Measurements from ENCODE around the gene NUP214. TPM values are rescaled to one million over a fixed set of nuclear protein-coding genes. Genes with fewer than 3 reads are reported as not detected.

Gene NUP214
- total RNA-seq, 5 donors from 2014 or later (not counting 1 experiment from before 2014, with no cell fraction given), result 66.7 to 106 (median 68.5) TPM

DNA sequence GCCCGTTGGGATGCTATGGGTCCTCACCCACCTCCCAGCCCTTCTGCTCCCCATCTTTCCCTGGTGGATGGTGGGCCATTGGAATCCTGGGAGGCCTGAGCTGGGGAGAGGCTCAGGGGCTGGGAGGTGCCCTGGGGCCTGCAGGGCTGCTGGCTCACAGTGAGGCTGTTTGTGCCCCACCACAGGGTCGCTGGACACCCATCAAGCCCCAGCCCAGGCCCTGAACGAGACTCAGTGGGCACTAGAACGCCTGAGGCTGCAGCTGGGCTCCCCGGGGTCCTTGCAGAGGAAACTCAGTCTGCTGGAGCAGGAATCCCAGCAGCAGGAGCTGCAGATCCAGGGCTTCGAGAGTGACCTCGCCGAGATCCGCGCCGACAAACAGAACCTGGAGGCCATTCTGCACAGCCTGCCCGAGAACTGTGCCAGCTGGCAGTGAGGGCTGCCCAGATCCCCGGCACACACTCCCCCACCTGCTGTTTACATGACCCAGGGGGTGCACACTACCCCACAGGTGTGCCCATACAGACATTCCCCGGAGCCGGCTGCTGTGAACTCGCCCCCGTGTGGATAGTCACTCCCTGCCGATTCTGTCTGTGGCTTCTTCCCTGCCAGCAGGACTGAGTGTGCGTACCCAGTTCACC lies 33.9 kb upstream of the NUP214 start:
- Mint-ChIP-seq H3K9me3 (no peaks in the 10 kb centered on the region), H3K27me3 (peaks cover 11 to 30% of the 10 kb centered on the region in 2 donors), H3K4me1 (peaks cover 4 to 6% (median 6%) of the 10 kb centered on the region in 3 donors), H3K27ac (no peak overlapping the region), H3K36me3 (no peaks in the 10 kb centered on the region), H3K4me3 (no peak overlapping the region)
- DNase-seq, result no peak
- Histone ChIP-seq H3K36me3 (ENCODE audit: control insufficient read depth in 2 of 2, extremely low read depth in 1 of 2, insufficient read depth in 1 of 2, low read length in 1 of 2) (no peaks in the 10 kb centered on the region), H3K27ac (ENCODE audit: low read length) (no peak overlapping the region), H3K4me3 (ENCODE audit: control insufficient read depth in 1 of 2, extremely low read depth in 1 of 2, low read length in 1 of 2) (no peak overlapping the region), H3K27me3 (replicated peaks in 1 of 2; ENCODE audit: control insufficient read depth in 2 of 2, extremely low read depth in 1 of 2, insufficient read depth in 2 of 2, low read length in 1 of 2) (peaks cover 2 to 41% of the 10 kb centered on the region in 2 experiments), H3K9me3 (no peaks in the 10 kb centered on the region), H3K4me1 (ENCODE audit: control insufficient read depth in 1 of 2, extremely low read depth in 1 of 2, insufficient read depth in 2 of 2, low read length in 2 of 2) (peaks cover 0 to 6% of the 10 kb centered on the region in 2 experiments)
- ChIA-PET CTCF (no interaction called here), POLR2A (no interaction called here)
- no peak for ATAC-seq (replicated peaks in 1 of 4)
- 84% methylated on average over 18 of the region's 19 CpGs for WGBS (ENCODE audit: insufficient coverage)

DNA sequence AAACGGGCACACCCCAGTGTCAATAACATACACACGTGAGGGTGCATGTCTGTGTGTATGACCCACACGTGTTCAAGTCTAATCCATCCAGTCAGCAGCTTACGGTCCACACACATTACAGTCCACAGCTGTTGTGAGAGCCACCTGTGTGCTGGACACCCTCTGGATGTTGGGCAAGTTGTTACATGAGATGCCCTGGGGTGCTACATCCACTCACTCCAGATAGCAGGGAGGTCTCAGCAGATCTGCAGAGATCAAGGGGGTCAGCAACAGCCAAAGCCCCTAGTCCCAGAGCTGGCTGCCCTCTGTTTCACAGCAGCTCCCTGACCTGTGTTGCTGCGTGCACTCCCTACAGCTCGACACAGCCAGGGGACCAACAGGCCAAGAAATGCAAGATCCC lies 33.4 kb upstream of the NUP214 start:
- H3K9me3 ChIP-seq, result no peaks in the 10 kb centered on the region
- DNase-seq, result no peak
- H3K4me1 ChIP-seq (ENCODE audit: control insufficient read depth in 1 of 2, extremely low read depth in 1 of 2, insufficient read depth in 2 of 2, low read length in 2 of 2), result peaks cover 0 to 12% of the 10 kb centered on the region in 2 experiments
- Mint-ChIP-seq H3K4me1 (peaks cover 4 to 7% (median 6%) of the 10 kb centered on the region in 3 donors), H3K4me3 (no peak overlapping the region), H3K9me3 (no peaks in the 10 kb centered on the region), H3K27ac (no peak overlapping the region), H3K27me3 (peaks cover 13 to 32% of the 10 kb centered on the region in 2 donors), H3K36me3 (no peaks in the 10 kb centered on the region)
- ChIA-PET CTCF (no interaction called here), POLR2A (no interaction called here)
- WGBS (ENCODE audit: insufficient coverage), result 68% methylated on average over 6 of the region's 6 CpGs
- ATAC-seq (replicated peaks in 1 of 4), result no peak
- no peak overlapping the region for H3K4me3 ChIP-seq (ENCODE audit: control insufficient read depth in 1 of 2, extremely low read depth in 1 of 2, low read length in 1 of 2)
- peaks cover 2 to 43% of the 10 kb centered on the region in 2 experiments for H3K27me3 ChIP-seq (replicated peaks in 1 of 2; ENCODE audit: control insufficient read depth in 2 of 2, extremely low read depth in 1 of 2, insufficient read depth in 2 of 2, low read length in 1 of 2)
- H3K27ac ChIP-seq (ENCODE audit: low read length), result no peak overlapping the region
- H3K36me3 ChIP-seq (ENCODE audit: control insufficient read depth in 2 of 2, extremely low read depth in 1 of 2, insufficient read depth in 1 of 2, low read length in 1 of 2), result no peaks in the 10 kb centered on the region

DNA sequence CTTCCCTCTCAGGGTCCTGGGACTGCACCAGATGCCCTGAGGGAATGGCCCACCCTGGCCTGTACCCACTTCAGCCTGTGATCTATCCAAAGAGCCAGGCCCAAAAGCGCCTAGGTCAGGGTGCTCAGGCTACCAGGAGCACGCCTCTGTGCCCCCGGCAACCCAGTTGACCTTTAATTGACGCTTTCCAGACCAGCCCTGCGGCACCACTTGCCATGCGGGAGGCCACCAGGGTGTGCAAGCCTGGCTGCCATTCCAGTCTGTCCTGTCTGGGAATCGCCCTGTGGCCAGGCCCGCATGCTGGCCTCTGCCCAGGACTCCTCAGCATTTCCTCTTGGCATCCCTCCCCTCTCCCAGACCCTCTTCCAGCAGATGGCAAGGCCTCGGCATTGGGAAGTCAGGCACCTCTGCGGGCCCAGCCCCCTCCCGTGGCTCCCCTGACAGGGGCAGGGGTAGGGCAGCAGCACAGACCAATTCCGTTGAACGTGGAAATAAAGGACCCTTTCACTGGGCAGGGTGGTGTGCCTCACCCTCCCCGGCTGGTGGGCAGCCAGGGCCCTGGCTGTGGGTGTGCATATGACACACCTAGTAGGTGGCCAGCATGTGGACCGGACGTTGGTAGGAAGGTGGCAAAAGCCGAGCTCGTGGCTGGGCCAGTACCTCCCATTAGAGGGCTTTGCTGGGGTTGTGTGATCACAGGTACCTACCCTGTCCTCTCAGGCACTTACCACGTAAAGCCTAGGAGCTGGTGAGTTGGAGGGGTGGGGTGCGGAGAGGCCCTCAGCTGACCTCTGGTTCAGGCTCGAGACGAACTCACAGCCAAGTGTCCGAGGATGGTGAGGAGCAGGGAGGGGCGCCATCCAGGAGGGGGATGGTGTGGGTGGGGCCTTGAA lies 32.6 kb upstream of the NUP214 start:
- CTCF ChIA-PET, result no interaction called here
- Mint-ChIP-seq H3K27ac (no peak overlapping the region), H3K36me3 (no peaks in the 10 kb centered on the region), H3K4me3 (no peak overlapping the region), H3K4me1 (peaks cover 9 to 13% (median 10%) of the 10 kb centered on the region in 3 donors), H3K9me3 (no peaks in the 10 kb centered on the region), H3K27me3 (peaks cover 20 to 40% of the 10 kb centered on the region in 2 donors)
- WGBS (ENCODE audit: insufficient coverage), result 89% methylated on average over 21 of the region's 24 CpGs
- no peak overlapping the region for H3K27ac ChIP-seq (ENCODE audit: low read length)
- ATAC-seq (replicated peaks in 1 of 4) (no peak), DNase-seq (no peak)
- H3K4me3 ChIP-seq (ENCODE audit: control insufficient read depth in 1 of 2, extremely low read depth in 1 of 2, low read length in 1 of 2), result no peak overlapping the region
- H3K27me3 ChIP-seq (replicated peaks in 1 of 2; ENCODE audit: control insufficient read depth in 2 of 2, extremely low read depth in 1 of 2, insufficient read depth in 2 of 2, low read length in 1 of 2), result peaks cover 2 to 45% of the 10 kb centered on the region in 2 experiments
- peaks cover 0 to 12% of the 10 kb centered on the region in 2 experiments for H3K4me1 ChIP-seq (ENCODE audit: control insufficient read depth in 1 of 2, extremely low read depth in 1 of 2, insufficient read depth in 2 of 2, low read length in 2 of 2)
- no peaks in the 10 kb centered on the region for H3K9me3 ChIP-seq
- no peaks in the 10 kb centered on the region for H3K36me3 ChIP-seq (ENCODE audit: control insufficient read depth in 2 of 2, extremely low read depth in 1 of 2, insufficient read depth in 1 of 2, low read length in 1 of 2)
- POLR2A ChIA-PET, result no interaction called here

GRCh38 chr9:131094015-131094414 lies 31.4 kb upstream of the NUP214 start:
- H3K4me3 Mint-ChIP-seq, result no peak overlapping the region
- ChIA-PET POLR2A (no interaction called here), CTCF (interaction anchor here in 1 of 2 donors (0.7 kb wide), 1 partner anchor 1080 kb away, joined by 3 read pairs; no protein-coding TSS in a partner anchor)
- H3K27me3 ChIP-seq (replicated peaks in 1 of 2; ENCODE audit: control insufficient read depth in 2 of 2, extremely low read depth in 1 of 2, insufficient read depth in 2 of 2, low read length in 1 of 2), result peaks cover 2 to 49% of the 10 kb centered on the region in 2 experiments
- no peaks in the 10 kb centered on the region for H3K36me3 ChIP-seq (ENCODE audit: control insufficient read depth in 2 of 2, extremely low read depth in 1 of 2, insufficient read depth in 1 of 2, low read length in 1 of 2)
- peaks cover 20 to 51% of the 10 kb centered on the region in 2 donors for H3K27me3 Mint-ChIP-seq
- WGBS (ENCODE audit: insufficient coverage), result 100% methylated on average over 1 of the region's 5 CpGs
- no peaks in the 10 kb centered on the region for H3K9me3 ChIP-seq
- no peaks in the 10 kb centered on the region for H3K9me3 Mint-ChIP-seq
- no peak overlapping the region for H3K27ac ChIP-seq (ENCODE audit: low read length)
- H3K4me1 ChIP-seq (ENCODE audit: control insufficient read depth in 1 of 2, extremely low read depth in 1 of 2, insufficient read depth in 2 of 2, low read length in 2 of 2), result peaks cover 0 to 12% of the 10 kb centered on the region in 2 experiments
- no peak overlapping the region for H3K27ac Mint-ChIP-seq
- H3K4me3 ChIP-seq (ENCODE audit: control insufficient read depth in 1 of 2, extremely low read depth in 1 of 2, low read length in 1 of 2), result no peak overlapping the region
- ATAC-seq (replicated peaks in 1 of 4) (no peak), DNase-seq (no peak)
- no peaks in the 10 kb centered on the region for H3K36me3 Mint-ChIP-seq
- peaks cover 9 to 13% (median 10%) of the 10 kb centered on the region in 3 donors for H3K4me1 Mint-ChIP-seq

DNA sequence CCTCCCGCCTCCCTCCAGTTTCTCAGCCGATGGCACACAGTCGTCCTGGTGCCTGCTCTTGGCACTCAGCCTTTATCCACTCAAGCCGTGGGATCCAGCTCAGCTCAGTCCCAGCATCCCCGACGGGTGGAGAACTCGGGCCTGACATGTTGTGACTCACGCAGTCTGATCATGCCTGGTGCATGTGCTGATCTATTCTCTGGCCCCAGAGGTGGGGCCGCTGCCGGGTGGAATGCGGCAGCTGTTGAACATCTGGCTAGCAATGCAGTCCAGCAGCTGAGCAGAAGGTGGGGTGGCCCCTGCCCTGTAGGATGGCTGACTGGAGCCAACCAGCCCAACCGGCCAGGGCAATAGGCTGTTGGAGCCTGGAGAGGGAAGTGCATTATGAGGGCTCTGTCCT lies 30.8 kb upstream of the NUP214 start:
- peaks cover 20 to 53% of the 10 kb centered on the region in 2 donors for H3K27me3 Mint-ChIP-seq
- Histone ChIP-seq H3K36me3 (ENCODE audit: control insufficient read depth in 2 of 2, extremely low read depth in 1 of 2, insufficient read depth in 1 of 2, low read length in 1 of 2) (no peaks in the 10 kb centered on the region), H3K4me3 (ENCODE audit: control insufficient read depth in 1 of 2, extremely low read depth in 1 of 2, low read length in 1 of 2) (no peak overlapping the region), H3K9me3 (no peaks in the 10 kb centered on the region), H3K4me1 (ENCODE audit: control insufficient read depth in 1 of 2, extremely low read depth in 1 of 2, insufficient read depth in 2 of 2, low read length in 2 of 2) (peaks cover 0 to 12% of the 10 kb centered on the region in 2 experiments), H3K27ac (ENCODE audit: low read length) (no peak overlapping the region), H3K27me3 (replicated peaks in 1 of 2; ENCODE audit: control insufficient read depth in 2 of 2, extremely low read depth in 1 of 2, insufficient read depth in 2 of 2, low read length in 1 of 2) (peaks cover 2 to 49% of the 10 kb centered on the region in 2 experiments)
- no peak for DNase-seq
- no peaks in the 10 kb centered on the region for H3K9me3 Mint-ChIP-seq
- H3K4me3 Mint-ChIP-seq, result no peak overlapping the region
- ATAC-seq (replicated peaks in 1 of 4), result no peak
- peaks cover 9 to 13% (median 10%) of the 10 kb centered on the region in 3 donors for H3K4me1 Mint-ChIP-seq
- H3K27ac Mint-ChIP-seq, result no peak overlapping the region
- no peaks in the 10 kb centered on the region for H3K36me3 Mint-ChIP-seq
- 96% methylated on average over 9 of the region's 12 CpGs for WGBS (ENCODE audit: insufficient coverage)
- CTCF ChIA-PET, result interaction anchor here in 1 of 2 donors (0.7 kb wide), 1 partner anchor 1079 kb away, joined by 3 read pairs; no protein-coding TSS in a partner anchor
- POLR2A ChIA-PET, result no interaction called here

- Histone ChIP-seq H3K4me1 (ENCODE audit: control insufficient read depth in 1 of 2, extremely low read depth in 1 of 2, insufficient read depth in 2 of 2, low read length in 2 of 2) (peaks cover 0 to 12% of the 10 kb centered on the region in 2 experiments), H3K36me3 (ENCODE audit: control insufficient read depth in 2 of 2, extremely low read depth in 1 of 2, insufficient read depth in 1 of 2, low read length in 1 of 2) (no peaks in the 10 kb centered on the region), H3K27ac (ENCODE audit: low read length) (no peak overlapping the region), H3K4me3 (ENCODE audit: control insufficient read depth in 1 of 2, extremely low read depth in 1 of 2, low read length in 1 of 2) (peak overlapping the region in 1 of 2 donors; percentile 25), H3K9me3 (no peaks in the 10 kb centered on the region), H3K27me3 (replicated peaks in 1 of 2; ENCODE audit: control insufficient read depth in 2 of 2, extremely low read depth in 1 of 2, insufficient read depth in 2 of 2, low read length in 1 of 2) (peaks cover 2 to 53% of the 10 kb centered on the region in 2 experiments)
- POLR2A ChIA-PET, result no interaction called here
- WGBS (ENCODE audit: insufficient coverage), result 66% methylated on average over 7 of the region's 16 CpGs
- peak overlapping the region in 1 of 2 donors; percentile 40 for H3K27ac Mint-ChIP-seq
- peak overlapping the region; percentile 63 to 69 (median 67) for H3K4me3 Mint-ChIP-seq
- CTCF ChIA-PET, result interaction anchor here in 1 of 2 donors (0.6 kb wide), 1 partner anchor 18 kb away, joined by 9 read pairs; no protein-coding TSS in a partner anchor
- H3K27me3 Mint-ChIP-seq, result peaks cover 20 to 53% of the 10 kb centered on the region in 2 donors
- ATAC-seq (replicated peaks in 1 of 4) (no peak), DNase-seq (no peak)
- H3K36me3 Mint-ChIP-seq, result no peaks in the 10 kb centered on the region
- H3K9me3 Mint-ChIP-seq, result no peaks in the 10 kb centered on the region
- peaks cover 9 to 13% (median 10%) of the 10 kb centered on the region in 3 donors for H3K4me1 Mint-ChIP-seq
Measured at GRCh38 chr9:131095666-131096268, 29.6 kb upstream of the NUP214 start.

All from T-cell (primary cell).